ENCODE data around the gene PYDC1.
"Not testable (repeated sequence)": the region's sequence is repeated elsewhere in the genome, so short reads cannot be mapped to it uniquely, and the experiment has no call there.

PYDC1 gene

DNA sequence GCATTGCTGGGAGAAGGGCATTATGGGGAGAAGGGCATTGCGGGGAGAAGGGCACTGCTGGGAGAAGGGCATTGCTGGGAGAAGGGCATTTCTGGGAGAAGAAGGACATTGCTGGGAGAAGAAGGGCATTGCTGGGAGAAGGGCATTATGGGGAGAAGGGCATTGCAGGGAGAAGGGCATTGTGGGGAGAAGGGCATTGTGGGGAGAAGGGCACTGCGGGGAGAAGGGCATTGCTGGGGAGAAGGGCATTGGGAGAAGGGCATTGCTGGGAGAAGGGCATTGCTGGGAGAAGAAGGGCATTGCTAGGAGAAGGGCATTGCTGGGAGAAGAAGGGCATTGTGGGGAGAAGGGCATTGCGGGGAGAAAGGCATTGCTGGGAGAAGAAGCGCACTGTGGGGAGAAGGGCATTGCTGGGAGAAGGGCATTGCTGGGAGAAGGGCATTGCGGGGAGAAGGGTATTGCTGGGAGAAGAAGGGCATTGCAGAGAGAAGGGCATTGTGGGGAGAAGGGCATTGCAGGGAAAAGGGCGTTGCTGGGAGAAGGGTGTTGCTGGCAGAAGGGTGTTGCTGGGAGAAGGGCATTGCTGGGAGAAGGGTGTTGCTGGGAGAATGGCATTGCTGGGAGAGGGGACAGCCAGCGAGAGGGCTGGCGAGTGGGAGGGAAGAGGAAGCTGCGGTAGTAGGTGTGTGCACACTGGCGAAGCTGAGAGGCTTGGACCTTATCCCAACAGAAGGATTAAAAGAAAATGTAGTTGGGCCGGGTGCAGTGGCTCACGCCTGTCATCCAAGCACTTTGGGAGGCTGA, 4.6 kb upstream of the PYDC1 start:
- DNase-seq (ENCODE audit: low read depth) = no peak

DNA sequence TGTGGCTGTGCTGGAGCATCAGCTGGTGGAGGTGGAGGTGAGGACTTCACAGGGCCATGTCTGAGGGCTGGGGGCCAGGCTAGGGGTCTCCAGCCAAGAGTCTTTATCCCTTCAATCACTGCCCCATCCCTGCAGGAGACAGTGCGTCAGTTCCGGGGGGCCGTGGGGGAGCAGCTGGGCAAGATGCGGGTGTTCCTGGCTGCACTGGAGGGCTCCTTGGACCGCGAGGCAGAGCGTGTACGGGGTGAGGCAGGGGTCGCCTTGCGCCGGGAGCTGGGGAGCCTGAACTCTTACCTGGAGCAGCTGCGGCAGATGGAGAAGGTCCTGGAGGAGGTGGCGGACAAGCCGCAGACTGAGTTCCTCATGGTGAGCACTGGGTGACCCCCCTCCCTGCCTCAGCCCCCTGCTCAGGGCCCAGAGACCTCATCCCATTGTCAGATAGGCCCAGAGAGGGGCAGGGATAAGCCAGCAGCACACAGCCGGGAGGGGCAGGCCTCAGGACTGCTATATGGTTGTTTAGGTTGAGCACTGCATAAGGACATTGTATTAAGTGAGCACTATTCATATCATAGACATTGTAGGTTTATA, 2.3 kb upstream of the PYDC1 start:
- no peak for DNase-seq (ENCODE audit: low read depth)

DNA sequence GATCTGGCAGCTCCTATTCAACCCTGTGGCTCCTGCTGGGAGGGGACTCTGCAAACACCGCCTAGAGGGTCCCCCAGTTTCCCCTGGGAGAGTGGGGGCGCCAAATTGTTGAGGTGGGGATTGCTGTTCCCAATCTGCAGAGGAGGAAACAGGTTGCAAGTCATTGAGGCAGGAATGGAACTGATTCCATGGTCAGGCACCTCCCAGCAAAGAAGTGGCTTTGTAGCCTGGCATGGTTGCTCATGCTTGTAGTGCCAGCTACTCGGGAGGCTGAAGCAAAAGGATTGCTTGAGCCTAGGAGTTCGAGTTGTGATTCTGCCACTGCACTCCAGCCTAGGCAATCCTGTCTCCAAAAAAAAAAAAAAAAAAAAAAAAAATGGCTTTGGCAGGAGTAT, 198 bp upstream of the PYDC1 start:
- DNase-seq (ENCODE audit: low read depth) = no peak

DNA sequence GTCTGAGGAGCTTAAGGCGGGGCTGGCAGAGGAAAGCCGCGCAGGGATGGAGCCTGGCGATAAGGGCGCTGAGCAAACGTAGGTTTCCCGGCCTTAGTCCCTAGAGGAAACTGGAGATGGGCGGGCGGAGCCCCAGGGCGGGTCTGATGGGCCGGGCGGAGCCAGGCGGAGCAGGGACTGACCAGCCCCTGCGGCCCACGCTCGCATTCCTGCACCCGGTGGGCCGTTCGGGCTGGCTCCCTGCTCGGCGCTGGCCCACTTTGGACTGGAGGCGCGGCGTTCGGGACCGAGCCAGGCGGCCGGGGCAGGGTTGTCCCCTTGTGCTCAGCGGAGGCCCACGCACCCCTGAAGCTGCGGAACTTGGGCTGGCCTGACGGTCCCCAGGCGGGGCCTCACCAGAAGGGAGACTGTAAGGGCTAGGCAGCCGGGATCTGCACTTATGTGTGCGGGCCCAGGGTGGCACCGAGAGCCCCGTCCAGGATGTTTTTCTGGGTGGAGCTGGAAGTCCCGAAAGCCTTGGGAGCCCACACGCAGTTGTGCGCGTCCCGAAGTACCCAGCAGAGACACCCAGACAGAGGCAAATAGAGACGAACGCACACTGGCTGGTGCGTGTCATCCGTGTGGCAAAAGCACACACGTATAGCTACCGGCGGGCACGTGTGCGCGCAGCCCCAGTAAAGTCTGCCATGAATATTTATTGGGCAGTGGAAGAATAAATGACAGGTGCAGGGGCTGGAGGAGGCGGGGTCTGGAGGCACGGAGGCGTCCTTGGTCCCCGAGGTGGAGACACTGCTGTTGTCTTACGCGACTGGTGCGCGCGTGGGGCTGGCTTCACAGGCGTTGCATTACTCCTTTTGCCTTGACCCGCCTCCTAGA, 1.4 kb downstream of the PYDC1 start:
- DNase-seq (ENCODE audit: low read depth) = no peak

DNA sequence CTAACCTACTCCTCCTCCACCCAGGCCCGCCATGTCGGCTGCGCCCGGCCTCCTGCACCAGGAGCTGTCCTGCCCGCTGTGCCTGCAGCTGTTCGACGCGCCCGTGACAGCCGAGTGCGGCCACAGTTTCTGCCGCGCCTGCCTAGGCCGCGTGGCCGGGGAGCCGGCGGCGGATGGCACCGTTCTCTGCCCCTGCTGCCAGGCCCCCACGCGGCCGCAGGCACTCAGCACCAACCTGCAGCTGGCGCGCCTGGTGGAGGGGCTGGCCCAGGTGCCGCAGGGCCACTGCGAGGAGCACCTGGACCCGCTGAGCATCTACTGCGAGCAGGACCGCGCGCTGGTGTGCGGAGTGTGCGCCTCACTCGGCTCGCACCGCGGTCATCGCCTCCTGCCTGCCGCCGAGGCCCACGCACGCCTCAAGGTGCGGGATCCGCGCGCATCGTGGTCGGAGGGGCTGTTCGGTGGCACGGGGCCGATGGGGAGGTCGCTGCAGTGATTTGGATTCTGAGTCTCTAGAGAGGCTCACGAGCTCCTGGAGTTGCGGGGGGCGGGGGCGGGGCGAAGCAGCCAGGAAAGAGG, 2.1 kb downstream of the PYDC1 start:
- no peak for DNase-seq (ENCODE audit: low read depth)

DNA sequence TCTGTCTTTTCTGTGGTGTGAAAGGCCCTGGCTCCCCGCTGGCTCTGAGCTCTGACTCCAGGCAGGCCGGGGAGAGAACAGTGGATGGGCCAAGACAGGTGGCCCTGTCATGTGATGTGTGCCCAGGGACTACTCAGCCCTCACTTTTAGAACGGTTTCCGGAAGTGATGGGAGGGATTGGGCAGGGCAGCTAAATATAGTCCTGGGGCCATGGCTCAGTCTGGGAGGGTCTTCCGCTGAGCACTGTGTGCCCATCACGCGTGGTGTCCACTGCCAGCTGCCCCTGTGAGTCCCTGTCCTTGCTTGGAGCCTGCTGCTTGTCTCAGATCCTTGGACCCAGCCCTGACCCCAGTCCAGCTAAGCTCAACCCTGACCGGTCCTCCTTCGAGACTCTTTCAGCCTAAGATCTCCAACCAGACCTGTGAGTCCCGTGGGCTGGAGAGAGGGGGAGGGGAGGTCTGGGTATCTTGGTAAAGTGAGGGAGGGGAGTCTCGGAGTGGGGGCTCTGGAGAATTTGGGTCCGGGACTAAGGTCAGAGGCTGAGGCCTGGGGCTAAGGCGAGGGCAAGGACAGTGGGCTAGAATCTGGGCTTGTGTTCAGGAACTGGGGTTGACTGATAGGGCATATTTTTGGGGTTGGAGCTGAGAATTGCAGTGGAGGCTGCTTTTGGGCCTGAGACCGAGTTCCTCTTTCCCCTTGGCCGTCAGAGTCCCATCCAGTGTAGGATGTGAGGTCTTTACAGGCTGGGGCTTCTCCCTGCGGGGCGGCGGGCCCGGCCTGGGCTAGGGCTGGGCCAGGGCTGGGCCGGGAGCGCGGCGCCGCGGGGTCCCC, 2.8 kb downstream of the PYDC1 start, which contains the start of gene TRIM72:
Gene TRIM72 (plus strand): TSS at position 243 of the 831 bp plus-strand sequence. CDS start 620 bp downstream, outside the sequence.
- DNase-seq (ENCODE audit: low read depth) = no peak

DNA sequence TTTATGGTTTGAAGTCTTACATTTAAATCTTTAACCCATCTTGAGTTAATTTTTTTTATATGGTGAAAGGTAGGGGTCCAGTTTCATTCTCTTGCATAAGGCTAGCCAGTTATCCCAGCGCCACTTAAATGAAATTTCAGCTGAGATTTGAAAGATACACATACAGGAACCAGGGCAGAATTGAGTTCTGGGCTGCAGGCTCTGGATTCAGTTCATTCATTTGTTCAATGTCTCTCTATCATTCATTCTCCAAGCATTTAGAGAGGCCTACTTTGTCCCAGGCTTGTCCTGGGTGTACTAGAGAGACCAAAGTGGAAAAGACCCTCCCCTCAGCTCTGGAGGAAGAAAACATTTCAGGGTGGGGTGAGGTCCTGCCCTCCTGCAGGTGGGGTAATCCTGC, 3.6 kb downstream of the PYDC1 start:
- no peak for DNase-seq (ENCODE audit: low read depth)

DNA sequence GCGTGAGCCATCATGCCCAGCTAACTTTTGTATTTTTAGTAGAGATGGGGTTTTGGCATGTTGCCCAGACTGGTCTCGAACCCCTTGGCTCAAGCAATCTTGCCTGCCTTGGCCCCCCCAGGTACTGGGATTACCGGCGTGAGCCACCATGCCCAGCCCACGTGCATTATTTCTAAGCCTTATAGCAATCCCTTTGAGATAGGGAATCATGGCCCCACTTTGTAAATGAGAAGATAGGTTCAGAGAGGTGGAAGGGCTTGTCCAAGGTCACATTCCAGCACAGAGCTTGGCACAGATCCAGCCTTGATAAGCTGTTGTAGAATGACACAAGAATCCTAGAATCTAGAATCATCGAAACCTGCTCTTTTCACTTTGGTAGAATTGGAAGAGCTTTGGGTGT, 10.2 kb downstream of the PYDC1 start:
- DNase-seq (ENCODE audit: low read depth) = no peak

DNA sequence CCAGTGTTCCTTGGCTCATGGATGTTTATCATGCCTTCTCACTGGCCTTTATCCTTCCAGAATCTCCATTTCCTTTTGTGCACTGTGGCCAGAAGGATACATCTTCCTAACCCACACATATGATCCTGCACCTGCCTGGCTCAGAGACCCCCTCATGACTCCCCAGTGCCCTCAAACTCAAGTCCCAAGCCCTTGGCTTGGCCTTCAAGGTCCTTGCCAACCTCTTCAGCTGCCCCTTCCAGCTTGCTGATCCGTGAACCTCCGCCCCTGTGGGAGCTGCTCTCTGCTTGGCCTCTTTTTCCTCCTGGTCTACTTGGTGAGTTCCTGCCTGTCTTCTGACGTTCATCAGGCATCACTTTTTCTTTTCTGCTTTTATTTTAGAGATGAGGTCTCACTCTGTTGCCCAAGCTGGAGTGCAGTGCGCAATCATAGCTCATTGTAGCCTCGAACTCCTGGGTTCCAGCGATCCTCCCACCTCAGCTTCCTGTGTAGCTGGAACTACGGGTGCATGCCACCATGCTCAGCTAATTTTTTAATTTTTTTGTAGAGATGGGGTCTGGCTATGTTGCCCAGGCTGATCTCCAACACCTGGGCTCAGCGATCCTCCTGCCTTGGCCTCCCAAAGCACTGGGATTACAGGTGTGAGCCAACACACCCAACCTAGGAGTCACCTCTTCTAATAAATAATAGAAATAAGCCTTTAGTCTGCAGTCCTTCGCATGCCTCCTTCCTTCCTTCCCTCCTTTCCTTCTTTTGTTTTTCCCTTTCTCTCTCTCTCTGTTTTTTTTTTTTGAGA, 11.9 kb downstream of the PYDC1 start:
- no peak for DNase-seq (ENCODE audit: low read depth)

DNA sequence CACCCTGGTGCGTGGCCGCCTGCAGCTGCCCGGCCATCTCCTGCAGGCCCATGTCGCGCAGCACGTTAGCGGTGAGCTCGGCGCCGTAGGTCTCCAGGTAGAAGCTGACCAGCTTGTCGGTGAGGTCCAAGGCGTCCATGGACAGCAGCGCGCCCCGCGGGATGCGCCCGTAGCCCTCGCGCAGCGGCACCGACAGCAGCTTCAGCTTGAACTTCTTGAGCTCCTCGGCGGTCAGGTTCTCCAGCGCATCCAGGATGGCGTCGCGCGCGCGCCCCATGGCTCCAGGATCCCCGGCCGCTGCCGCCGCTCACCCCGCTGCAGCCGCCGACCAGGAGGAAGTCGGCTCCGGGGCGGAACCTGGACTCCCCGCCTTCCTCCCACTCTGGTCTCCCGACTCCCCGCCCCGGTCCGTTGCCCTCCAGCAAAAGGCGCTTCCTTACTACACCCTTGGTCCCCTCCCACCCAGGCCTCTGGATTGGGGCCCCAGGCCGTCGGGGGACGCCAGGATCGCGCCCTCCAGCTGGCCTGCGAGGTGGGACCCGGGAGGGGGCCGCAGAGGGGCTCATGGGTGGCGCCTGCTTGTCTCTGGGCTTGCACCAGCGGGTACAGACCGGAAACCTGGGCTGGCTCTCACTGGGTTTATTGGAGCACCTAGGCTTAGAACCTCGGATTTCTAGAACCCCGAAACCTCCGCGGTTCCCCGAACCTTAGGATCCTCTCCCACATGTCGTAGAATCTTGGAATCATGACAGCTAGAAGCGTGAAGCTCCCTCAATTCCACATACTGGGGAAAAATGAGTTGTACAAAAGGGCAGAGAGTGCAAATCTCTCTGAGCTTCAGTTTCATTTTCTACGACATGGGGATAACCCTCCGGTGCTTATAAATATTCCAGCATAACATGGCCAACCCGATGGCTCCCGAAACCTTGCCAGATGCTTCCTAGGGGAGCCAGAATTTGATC, 14.2 kb downstream of the PYDC1 start, which contains the start of gene PYCARD:
Gene PYCARD (minus strand): TSS at position 347 of the 962 bp plus-strand sequence. CDS start 70 bp downstream, at position 277.
- DNase-seq (ENCODE audit: low read depth) = no peak

DNA sequence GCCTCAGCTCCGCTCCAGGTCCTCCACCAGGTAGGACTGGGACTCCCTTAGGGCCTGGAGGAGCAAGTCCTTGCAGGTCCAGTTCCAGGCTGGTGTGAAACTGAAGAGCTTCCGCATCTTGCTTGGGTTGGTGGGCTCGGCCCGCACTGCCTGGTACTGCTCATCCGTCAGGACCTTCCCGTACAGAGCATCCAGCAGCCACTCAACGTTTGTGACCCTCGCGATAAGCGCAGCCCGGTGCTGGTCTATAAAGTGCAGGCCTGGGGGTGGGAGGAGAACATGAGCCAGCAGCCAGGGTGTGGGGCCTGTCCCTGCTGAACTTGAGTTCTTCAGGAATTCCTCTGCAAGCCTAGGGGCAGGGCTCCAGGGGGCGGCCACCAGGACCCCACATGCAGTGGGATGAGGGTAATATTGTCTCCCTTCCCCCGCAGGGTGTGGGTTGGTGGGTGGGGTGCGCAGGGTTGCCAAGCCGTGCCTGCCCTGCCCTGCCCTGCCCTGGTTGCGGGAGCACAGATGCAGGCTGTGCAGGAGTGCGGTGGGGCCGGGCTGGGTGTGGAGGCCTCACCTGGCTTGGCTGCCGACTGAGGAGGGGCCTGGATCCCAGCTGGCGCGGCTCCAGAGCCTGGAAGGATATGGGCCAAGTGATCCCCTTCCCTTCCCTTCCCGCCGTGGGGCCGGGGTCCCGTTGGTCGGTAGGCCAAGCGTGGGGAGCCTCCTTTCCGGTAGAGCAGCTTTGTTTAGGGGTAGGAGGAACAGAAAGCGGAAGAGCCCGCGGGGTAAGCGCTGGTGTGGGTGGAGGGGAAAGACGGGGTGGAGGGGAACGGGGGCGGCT, 15.1 kb downstream of the PYDC1 start:
- no peak for DNase-seq (ENCODE audit: low read depth)

DNA sequence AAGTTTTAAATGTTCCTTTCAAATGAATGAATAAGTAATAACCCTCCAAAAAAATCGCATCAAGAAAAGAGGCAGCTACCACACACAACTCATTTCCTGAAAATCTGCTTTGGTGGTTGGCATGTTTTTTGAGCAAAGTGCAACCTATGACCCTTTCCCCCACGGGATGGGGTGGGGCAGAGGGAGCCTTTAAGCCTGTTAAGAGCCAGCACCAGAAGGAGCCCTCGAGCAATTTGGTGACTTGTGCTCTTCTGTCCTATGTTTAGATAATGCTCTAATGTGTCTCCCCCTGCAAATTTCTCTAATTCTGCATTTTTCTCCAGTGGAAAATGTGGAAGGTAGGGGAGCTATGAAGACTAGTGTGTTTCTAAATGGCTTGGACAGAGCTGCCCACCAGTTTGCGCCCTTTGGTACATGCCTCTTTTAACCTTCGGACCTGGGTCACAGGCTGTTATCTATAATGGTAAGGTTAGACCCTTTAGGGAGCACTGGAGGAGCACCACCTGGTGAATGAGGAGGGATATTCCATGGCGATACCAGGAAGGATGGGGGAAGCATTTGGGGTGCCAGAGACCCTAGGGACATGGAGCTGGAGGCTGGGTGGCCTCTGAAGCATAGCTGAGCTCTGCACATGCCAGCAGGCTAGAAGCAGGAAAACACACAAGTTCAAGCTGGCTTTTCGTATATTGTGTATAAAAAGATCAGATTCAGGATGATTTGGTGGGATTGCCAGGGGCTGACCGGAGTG, 15.9 kb downstream of the PYDC1 start:
- no peak for DNase-seq (ENCODE audit: low read depth)

DNA sequence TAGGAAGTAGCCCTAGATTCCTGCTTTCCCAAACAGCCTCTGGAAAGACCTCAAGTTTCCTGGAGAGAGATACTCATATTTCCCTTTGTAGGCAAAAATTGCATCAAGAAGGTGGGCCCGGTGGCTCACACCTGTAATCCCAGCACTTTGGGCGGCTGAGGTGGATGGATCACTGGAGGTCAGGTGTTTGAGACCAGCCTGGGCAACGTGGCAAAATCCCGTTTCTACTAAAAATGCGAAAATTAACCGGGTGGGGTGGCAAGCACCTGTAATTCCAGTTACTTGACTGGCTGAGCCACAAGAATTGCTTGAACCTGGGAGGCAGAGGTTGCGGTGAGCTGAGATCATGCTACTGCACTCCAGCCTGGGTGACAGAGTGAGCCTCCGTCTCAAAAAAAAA, 16.8 kb downstream of the PYDC1 start:
- not testable (repeated sequence) for DNase-seq (ENCODE audit: low read depth)

DNA sequence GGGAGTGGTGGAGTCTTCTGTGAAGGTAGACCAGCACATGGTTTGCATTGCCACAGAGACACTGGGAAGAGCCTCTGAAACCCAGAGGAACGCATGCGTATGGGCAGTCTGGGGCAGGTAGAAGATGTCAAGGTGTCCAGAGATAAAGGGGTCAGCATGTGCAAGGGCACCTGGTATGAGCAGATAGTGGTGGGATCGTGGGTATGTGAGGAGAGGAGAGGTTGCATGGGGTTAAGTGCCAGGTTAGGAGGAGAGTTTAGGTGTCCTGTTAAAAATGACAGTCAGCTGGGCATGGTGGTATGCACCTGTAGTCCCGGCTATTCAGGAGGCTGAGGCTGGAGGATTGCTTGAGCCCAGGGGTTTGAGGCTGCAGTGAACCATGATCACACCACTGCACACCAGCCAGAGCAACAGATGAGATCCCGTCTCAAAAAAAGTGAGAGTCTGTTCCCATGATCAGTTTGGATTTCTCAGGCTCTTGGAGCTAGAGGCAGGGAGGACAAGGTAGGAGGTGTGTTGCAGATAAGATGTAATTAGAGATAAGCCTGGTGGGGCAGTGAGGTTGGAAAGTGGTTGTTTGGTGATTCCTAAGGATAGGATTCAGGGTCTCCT, 17.4 kb downstream of the PYDC1 start:
- DNase-seq (ENCODE audit: low read depth) = no peak

DNA sequence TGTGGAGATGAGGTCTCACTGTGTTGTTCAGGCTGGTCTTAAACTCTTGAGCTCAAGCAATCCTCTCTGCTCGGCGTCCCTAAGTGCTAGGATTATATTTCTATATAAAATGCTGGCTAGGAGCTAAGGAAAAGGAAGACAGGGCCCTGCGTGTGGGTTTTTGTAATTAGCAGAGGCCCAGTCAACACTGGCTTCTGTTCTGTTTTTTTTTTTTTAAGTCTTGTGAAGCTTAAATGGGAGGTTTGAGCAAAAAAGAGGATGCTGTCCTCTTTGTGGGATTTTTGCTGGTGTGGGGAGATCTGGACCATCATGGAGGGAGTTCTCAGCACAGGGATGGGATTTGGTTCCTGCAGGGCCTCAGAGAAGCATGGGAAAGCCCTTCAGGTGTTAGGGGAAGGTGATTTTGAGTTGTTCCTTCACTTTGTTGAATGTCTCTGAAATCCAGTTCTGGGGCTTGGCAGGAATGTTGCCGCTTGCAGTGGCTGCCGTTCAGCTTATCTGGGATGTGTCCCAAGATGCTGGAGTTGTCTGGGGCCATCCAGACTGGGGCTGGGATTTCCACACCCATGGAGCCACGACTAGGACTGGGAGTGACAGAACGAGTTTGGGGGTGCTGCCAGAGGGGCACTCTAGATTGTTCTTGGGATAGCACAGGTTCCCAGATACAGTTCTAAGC, 18.6 kb downstream of the PYDC1 start:
- DNase-seq (ENCODE audit: low read depth) = no peak

DNA sequence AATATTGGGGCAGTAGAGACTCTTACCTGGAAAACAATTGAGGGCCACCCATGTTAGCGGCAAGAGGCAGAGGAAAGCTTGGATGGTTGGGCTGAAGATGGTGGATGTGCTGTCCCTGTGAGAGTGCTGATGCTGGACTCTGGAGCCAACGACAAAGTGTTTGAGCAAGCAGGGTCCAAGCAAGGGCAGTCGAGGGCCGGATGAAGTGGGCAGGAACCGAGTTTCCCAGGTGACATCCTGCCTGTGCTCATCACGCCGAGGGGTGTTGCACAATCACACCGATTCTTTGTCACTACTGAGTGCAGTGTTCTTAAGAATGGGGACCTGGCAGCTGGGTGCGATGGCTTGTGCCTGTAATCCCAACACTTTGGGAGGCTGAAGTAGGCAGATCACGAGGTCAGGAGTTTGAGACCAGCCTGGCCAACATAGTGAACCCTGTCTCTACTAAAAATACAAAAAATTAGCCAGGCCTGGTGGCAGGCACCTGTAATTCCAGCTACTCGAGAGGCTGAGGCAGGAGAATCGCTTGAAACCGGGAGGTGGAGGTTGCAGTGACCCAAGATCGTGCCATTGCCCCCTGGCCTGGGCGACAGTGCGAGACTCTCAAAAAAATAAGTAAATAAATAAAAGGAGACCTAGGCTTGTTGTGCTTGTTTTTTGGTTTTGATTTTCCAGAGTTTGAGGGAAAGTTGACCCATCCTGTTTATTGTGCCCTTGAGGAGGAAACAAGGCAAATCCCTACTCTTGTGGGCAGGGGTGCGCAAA, 20.4 kb downstream of the PYDC1 start:
- DNase-seq (ENCODE audit: low read depth) = no peak

Measured in activated T-cell treated with anti-CD3 and anti-CD28 coated beads for 24 hours (primary cell).